ENCODE measurements around the gene NEDD9. TPM values are rescaled to one million over a fixed set of nuclear protein-coding genes. Genes with fewer than 3 reads are reported as not detected.

Gene NEDD9
- 0.33 and 1.2 TPM in 2 replicates for total RNA-seq

GRCh38 chr6:11232193-11232769, at the start of gene NEDD9:
NEDD9 (minus strand) TSS chr6:11232668; CDS start chr6:11232515, 153 bp downstream.

Other genes starting within 250 kb of the NEDD9 start
- 0.11 TPM in 1 of 2 replicates, not detected in the other for gene ELOVL2, start 188.4 kb downstream of the NEDD9 start, total RNA-seq
- 5.6 and 7.2 TPM in 2 replicates for gene SMIM13, start 138.8 kb downstream of the NEDD9 start, total RNA-seq
- gene ERVFRD-1, start 120.9 kb downstream of the NEDD9 start, total RNA-seq = under 0.01 and 0.12 TPM in 2 replicates

Data from uterine smooth muscle cell (primary cell).